A673 (cell line): ENCODE data around the gene FUBP3.

Source experiments
- EZH2 ChIP-seq: fragments of 200-600 bp; sonication (generic); IDR thresholded peaks from 2 replicates; pipeline ENCODE4 v1.6.1; 2017; ENCODE audit warnings: borderline replicate concordance, low read depth, mild to moderate bottlenecking, mixed read lengths, antibody characterized with exemption, low read length; ENCODE audit not compliant: poor library complexity, severe bottlenecking
- TF ChIP-seq, protein P1 (sequence below): fragments of 300-800, 200-600 bp; sonication (generic); conservative IDR thresholded peaks from 2 replicates; pipeline ENCODE4 v1.5.1; 2017; ENCODE audit warnings: low read depth, mild to moderate bottlenecking, antibody characterized with exemption, low read length, moderate library complexity, mixed read lengths

DNA sequence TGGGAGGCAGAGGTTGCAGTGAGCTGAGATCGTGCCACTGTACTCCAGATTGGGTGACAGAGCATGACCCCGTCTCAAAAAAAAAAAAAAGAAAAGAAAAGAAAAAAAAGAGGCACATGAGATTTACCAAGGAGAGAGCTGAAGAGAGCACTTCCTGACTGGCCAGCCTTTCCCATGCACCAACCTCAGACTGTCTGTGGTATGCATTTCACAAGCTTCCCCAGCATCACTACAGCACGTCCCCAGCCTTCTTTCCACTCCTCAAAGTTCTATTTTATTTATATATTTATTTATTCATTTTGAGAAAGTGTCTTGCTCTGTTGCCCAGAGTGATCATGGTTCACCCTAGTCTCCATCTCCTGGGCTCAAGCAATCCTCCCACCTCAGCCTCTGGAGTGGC is 13.6 kb upstream of the FUBP3 start:
- TF ChIP-seq, protein P1, sequence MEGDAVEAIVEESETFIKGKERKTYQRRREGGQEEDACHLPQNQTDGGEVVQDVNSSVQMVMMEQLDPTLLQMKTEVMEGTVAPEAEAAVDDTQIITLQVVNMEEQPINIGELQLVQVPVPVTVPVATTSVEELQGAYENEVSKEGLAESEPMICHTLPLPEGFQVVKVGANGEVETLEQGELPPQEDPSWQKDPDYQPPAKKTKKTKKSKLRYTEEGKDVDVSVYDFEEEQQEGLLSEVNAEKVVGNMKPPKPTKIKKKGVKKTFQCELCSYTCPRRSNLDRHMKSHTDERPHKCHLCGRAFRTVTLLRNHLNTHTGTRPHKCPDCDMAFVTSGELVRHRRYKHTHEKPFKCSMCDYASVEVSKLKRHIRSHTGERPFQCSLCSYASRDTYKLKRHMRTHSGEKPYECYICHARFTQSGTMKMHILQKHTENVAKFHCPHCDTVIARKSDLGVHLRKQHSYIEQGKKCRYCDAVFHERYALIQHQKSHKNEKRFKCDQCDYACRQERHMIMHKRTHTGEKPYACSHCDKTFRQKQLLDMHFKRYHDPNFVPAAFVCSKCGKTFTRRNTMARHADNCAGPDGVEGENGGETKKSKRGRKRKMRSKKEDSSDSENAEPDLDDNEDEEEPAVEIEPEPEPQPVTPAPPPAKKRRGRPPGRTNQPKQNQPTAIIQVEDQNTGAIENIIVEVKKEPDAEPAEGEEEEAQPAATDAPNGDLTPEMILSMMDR, result no peak
- no peak for TF ChIP-seq EZH2
